ENCODE results near the gene KRTAP10-2.

GRCh38 chr21:44557491-44558328 lies 6.4 kb upstream of the KRTAP10-2 start:
- no peak for TF ChIP-seq CTCF (conservative IDR thresholded peaks at IDR 0.05; ENCODE audit: low read length)
- TF ChIP-seq EZH2phosphoT487 (IDR thresholded peaks at IDR 0.05; ENCODE audit: borderline replicate concordance, low read depth, low read length): no peak
